GM12891 (cell line): ENCODE data around the gene MEGF10.
"Not testable (repeated sequence)": the region's sequence is repeated elsewhere in the genome, so short reads cannot be mapped to it uniquely, and the experiment has no call there.

Experiments used
- DNase-seq: peaks from one replicate; pipeline ENCODE4 v3.0.0; 2011; ENCODE audit warnings: low spot score; ENCODE audit not compliant: insufficient read length
- FAIRE-seq: peaks from 2 replicates; lab custom pipeline; 2011; peaks lifted over from hg19 to GRCh38; lab: Jason Lieb, UNC
- PAX5 ChIP-seq: IDR thresholded peaks from 2 replicates; pipeline ENCODE4 v1.6.1; 2011; ENCODE audit warnings: low read length, moderate library complexity, mild to moderate bottlenecking; ENCODE audit not compliant: insufficient read depth, severe bottlenecking
- POLR2A ChIP-seq: IDR thresholded peaks from 2 replicates; pipeline ENCODE4 v1.6.1; 2011; ENCODE audit warnings: low read depth, low read length, control low read depth
- POLR2AphosphoS5 ChIP-seq: IDR thresholded peaks from 2 replicates; pipeline ENCODE4 v1.6.1; 2011; ENCODE audit warnings: low read depth, low read length, control low read depth
- POU2F2 ChIP-seq: IDR thresholded peaks from 2 replicates; pipeline ENCODE4 v1.6.1; 2011; ENCODE audit warnings: low read depth, mild to moderate bottlenecking, control low read depth, low read length, moderate library complexity
- SPI1 ChIP-seq: IDR thresholded peaks from 2 replicates; pipeline ENCODE4 v1.6.1; 2011; ENCODE audit warnings: low read depth, low read length, control low read depth
- TAF1 ChIP-seq: IDR thresholded peaks from 2 replicates; pipeline ENCODE4 v1.6.1; 2011; ENCODE audit warnings: low read depth, low read length, control low read depth

MEGF10 gene

GRCh38 chr5:127297348-127298035, 6.9 kb downstream of the MEGF10 start:
- TF ChIP-seq POU2F2: no peak
- no peak for FAIRE-seq
- DNase-seq: no peak

- no peak for DNase-seq
- TF ChIP-seq POLR2A: no peak
- no peak for TF ChIP-seq POLR2AphosphoS5
- no peak for FAIRE-seq
These were observed 7.4 kb downstream of the MEGF10 start for GRCh38 chr5:127298036-127298429.

- FAIRE-seq: no peak
- TF ChIP-seq TAF1 (no peak), POLR2A (no peak), POU2F2 (no peak), SPI1 (no peak), PAX5 (no peak), POLR2AphosphoS5 (no peak)
- no peak for DNase-seq
These were observed 8.1 kb downstream of the MEGF10 start for GRCh38 chr5:127298656-127299055.

GRCh38 chr5:127299678-127300077, 9.1 kb downstream of the MEGF10 start:
- TF ChIP-seq PAX5: no peak
- TF ChIP-seq SPI1: no peak
- TF ChIP-seq POLR2AphosphoS5: no peak
- no peak for TF ChIP-seq TAF1
- TF ChIP-seq POLR2A: no peak
- TF ChIP-seq POU2F2: no peak
- FAIRE-seq (no peak), DNase-seq (no peak)

DNA sequence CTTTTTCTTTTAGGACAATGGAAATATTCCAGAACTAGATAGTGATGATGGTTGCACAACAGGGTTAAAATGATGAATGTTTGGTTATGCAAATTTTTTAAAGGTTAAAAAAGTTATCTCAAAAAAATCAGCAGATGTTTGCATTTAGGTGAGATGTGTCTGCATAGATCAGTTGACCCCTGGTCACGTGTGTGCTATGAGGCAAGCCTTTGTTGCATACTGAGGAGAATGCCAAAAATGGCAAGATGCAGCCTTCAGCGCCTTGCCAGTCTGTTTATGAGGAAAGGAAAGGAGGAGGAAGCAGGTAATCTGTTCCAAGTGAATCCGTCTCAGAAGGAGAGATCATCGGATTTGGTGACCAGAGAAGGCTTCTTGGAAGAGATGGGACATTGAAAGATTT, 11.9 kb downstream of the MEGF10 start:
- no peak for FAIRE-seq
- no peak for DNase-seq
- no peak for TF ChIP-seq POLR2A
- TF ChIP-seq PAX5: no peak
- no peak for TF ChIP-seq POU2F2
- TF ChIP-seq SPI1: no peak
- TF ChIP-seq TAF1: no peak
- no peak for TF ChIP-seq POLR2AphosphoS5

DNA sequence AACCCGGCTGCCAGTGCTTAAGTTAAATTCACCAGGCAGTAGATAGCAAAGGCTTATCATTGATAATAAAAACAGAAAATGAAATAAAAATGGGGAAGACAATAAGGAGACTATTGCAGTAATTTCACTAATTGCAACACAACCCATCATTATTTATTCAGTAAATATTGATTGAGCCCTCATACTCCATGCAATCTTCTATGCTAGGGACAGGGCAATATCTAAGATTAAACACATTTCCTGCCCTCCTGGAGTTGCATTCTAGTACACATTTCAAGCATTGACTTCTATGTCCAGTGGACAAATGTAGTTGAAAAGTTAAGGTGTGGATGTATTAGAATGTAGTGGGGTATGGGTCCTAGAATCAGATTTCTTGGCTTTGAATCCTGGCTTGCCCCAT, 12.8 kb downstream of the MEGF10 start:
- DNase-seq (no peak), FAIRE-seq (no peak)
- TF ChIP-seq TAF1 (no peak), POU2F2 (no peak), POLR2A (no peak), POLR2AphosphoS5 (no peak), SPI1 (no peak), PAX5 (no peak)

- no peak for DNase-seq
- no peak for FAIRE-seq
- TF ChIP-seq PAX5 (no peak), POLR2A (no peak), POLR2AphosphoS5 (no peak), SPI1 (no peak), TAF1 (no peak), POU2F2 (no peak)
These were observed 14.9 kb downstream of the MEGF10 start for GRCh38 chr5:127305493-127305892.

GRCh38 chr5:127306036-127306435, 15.4 kb downstream of the MEGF10 start:
- no peak for FAIRE-seq
- DNase-seq: no peak
- TF ChIP-seq TAF1: no peak
- TF ChIP-seq POLR2AphosphoS5: no peak
- TF ChIP-seq POU2F2: no peak
- no peak for TF ChIP-seq SPI1
- no peak for TF ChIP-seq PAX5
- TF ChIP-seq POLR2A: no peak

GRCh38 chr5:127306647-127307046, 16.1 kb downstream of the MEGF10 start:
- TF ChIP-seq POU2F2: no peak
- no peak for TF ChIP-seq TAF1
- no peak for TF ChIP-seq PAX5
- no peak for TF ChIP-seq POLR2A
- TF ChIP-seq SPI1: no peak
- no peak for TF ChIP-seq POLR2AphosphoS5
- DNase-seq (no peak), FAIRE-seq (no peak)

DNA sequence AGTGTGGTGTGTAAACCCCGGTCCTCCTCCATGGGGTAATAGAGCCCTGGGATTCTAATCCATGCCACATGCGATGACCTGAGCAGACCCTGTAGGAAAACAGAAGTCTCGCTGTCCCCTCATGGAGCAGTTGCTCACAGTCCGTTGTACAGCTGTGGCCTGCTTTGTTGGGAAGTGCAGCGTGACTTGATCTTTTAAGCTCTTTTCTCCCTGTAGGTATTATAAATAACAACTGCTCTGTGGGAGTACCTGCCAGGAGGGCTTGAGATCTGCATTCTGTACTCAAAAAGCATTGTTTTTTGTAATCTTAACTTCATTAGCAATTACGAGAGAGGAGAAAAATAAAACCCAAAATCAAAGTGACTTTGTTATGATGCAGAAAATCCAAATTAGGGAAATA, 17.3 kb downstream of the MEGF10 start:
- no peak for DNase-seq
- TF ChIP-seq PAX5 (no peak), POU2F2 (no peak), SPI1 (no peak), POLR2AphosphoS5 (no peak)
- FAIRE-seq: no peak

DNA sequence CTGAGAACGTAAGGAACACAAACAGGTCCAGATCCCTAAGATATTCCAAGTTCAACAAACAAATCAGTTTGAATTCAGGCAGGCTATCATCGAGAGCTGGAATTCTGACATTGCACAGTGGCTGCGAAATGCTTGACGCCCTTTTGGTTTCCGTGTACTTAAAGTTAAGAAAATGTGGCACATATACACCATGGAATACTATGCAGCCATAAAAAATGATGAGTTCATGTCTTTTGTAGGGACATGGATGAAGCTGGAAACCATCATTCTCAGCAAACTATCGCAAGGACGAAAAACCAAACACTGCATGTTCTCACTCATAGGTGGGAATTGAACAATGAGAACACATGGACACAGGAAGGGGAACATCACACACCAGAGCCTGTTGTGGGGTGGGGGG, 17.7 kb downstream of the MEGF10 start:
- FAIRE-seq, DNase-seq: not testable (repeated sequence)
